GM19035 (cell line): ENCODE data around the gene PSPH.

ENCODE experiments used
- ATAC-seq: cut with Tn5 transposase; IDR thresholded peaks from one replicate; pipeline ENCODE4 v1.9.1; 2021; ENCODE audit not compliant: unreplicated experiment

Gene PSPH

GRCh38 chr7:56007167-56007652 lies 44.0 kb downstream of the PSPH start:
- no peak for ATAC-seq

- ATAC-seq = no peak
Observed at GRCh38 chr7:56003749-56004148, 47.5 kb downstream of the PSPH start.

- ATAC-seq = no peak
Observed at GRCh38 chr7:55996856-55997500, 54.3 kb downstream of the PSPH start.

- ATAC-seq = no peak
Observed at GRCh38 chr7:55992346-55992745, 58.9 kb downstream of the PSPH start.

GRCh38 chr7:55983537-55983936 lies 67.7 kb downstream of the PSPH start:
- no peak for ATAC-seq

- no peak for ATAC-seq
Observed at GRCh38 chr7:55980266-55980665, 71.0 kb downstream of the PSPH start.

GRCh38 chr7:55977831-55978230 lies 73.4 kb downstream of the PSPH start:
- no peak for ATAC-seq

- ATAC-seq = no peak
Observed at GRCh38 chr7:55975988-55976633, 75.1 kb downstream of the PSPH start.

GRCh38 chr7:55973747-55974250 lies 77.4 kb downstream of the PSPH start:
- ATAC-seq = no peak

GRCh38 chr7:55970978-55971377 lies 80.3 kb downstream of the PSPH start:
- no peak for ATAC-seq

- ATAC-seq = no peak
Observed at GRCh38 chr7:55970561-55970960, 80.7 kb downstream of the PSPH start.

- no peak for ATAC-seq
Observed at GRCh38 chr7:55969391-55969790, 81.9 kb downstream of the PSPH start.

GRCh38 chr7:55966851-55967250 lies 84.4 kb downstream of the PSPH start:
- no peak for ATAC-seq

- ATAC-seq = no peak
Observed at GRCh38 chr7:55965805-55966421, 85.3 kb downstream of the PSPH start.

GRCh38 chr7:55965100-55965470 lies 86.2 kb downstream of the PSPH start:
- ATAC-seq = no peak

- ATAC-seq = peak; percentile 85
Observed at GRCh38 chr7:55964261-55965099, 86.8 kb downstream of the PSPH start, which contains the start of gene NIPSNAP2. Gene NIPSNAP2, plus strand, starts transcription at chr7:55964585. Its CDS starts 25 bp downstream, at chr7:55964610.

- ATAC-seq = no peak
Observed at GRCh38 chr7:55963584-55964168, 87.6 kb downstream of the PSPH start.

- ATAC-seq = no peak
Observed at GRCh38 chr7:55962014-55962413, 89.2 kb downstream of the PSPH start.
